ENCODE measurements around the gene CNTNAP2.

- TF ChIP-seq CTCF (IDR thresholded peaks at IDR 0.05): no peak
- TF ChIP-seq POLR2A (IDR thresholded peaks at IDR 0.05): no peak
These were observed 1987.6 kb downstream of the CNTNAP2 start for GRCh38 chr7:148104136-148104716.

All from testis (tissue), 2 donors.